Measurements from ENCODE around the gene WDR55. TPM values are rescaled to one million over a fixed set of nuclear protein-coding genes. Genes with fewer than 3 reads are reported as not detected.
"Not testable (repeated sequence)": the region's sequence is repeated elsewhere in the genome, so short reads cannot be mapped to it uniquely, and the experiment has no call there.

The WDR55 gene
- total RNA-seq, 2 experiments from 2014 or later = 23.9 to 34.2 TPM

DNA sequence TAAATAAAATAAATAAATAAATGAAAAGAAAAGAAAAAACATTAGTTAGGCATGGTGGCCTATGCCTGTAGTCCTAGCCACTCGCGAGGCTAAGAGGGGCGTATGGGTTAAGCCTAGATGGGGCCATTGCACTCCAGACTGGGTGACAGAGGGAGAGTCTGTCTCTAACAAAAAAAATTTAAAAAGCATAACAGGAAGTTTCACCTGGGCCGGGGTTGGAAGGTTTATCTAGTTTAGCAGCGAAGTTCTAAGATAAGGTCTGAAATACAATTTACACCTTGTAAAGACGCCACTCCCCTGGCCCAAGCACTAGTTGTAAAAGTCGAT is 53.5 kb downstream of the WDR55 start:
- TF ChIP-seq EZH2phosphoT487 (IDR thresholded peaks at IDR 0.05; ENCODE audit: borderline replicate concordance, low read depth, low read length) = no peak
- TF ChIP-seq, protein P1, sequence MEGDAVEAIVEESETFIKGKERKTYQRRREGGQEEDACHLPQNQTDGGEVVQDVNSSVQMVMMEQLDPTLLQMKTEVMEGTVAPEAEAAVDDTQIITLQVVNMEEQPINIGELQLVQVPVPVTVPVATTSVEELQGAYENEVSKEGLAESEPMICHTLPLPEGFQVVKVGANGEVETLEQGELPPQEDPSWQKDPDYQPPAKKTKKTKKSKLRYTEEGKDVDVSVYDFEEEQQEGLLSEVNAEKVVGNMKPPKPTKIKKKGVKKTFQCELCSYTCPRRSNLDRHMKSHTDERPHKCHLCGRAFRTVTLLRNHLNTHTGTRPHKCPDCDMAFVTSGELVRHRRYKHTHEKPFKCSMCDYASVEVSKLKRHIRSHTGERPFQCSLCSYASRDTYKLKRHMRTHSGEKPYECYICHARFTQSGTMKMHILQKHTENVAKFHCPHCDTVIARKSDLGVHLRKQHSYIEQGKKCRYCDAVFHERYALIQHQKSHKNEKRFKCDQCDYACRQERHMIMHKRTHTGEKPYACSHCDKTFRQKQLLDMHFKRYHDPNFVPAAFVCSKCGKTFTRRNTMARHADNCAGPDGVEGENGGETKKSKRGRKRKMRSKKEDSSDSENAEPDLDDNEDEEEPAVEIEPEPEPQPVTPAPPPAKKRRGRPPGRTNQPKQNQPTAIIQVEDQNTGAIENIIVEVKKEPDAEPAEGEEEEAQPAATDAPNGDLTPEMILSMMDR (conservative IDR thresholded peaks at IDR 0.05; ENCODE audit: low read length) = no peak
- Histone ChIP-seq H3K9me3 (ENCODE audit: low read length) (no peaks in the 10 kb centered on the region), H3K9me2 (ENCODE audit: insufficient read depth, low read length) (no peaks in the 10 kb centered on the region), H3K4me2 (ENCODE audit: low read length) (no peak overlapping the region), H2AFZ (ENCODE audit: low read length) (no peak overlapping the region), H3K27ac (ENCODE audit: low read depth, low read length, poor library complexity, severe bottlenecking) (no peak overlapping the region), H3K4me1 (ENCODE audit: insufficient read depth, low read length, poor library complexity, severe bottlenecking) (no peaks in the 10 kb centered on the region), H3K4me3 (ENCODE audit: low read depth, low read length, poor library complexity, severe bottlenecking) (no peak overlapping the region), H4K20me1 (ENCODE audit: insufficient read depth, low read length) (no peaks in the 10 kb centered on the region), H3K36me3 (ENCODE audit: insufficient read depth, low read length) (no peaks in the 10 kb centered on the region), H3K79me2 (ENCODE audit: insufficient read depth, low read depth, low read length) (no peaks in the 10 kb centered on the region)
- no peak for DNase-seq (ENCODE audit: low spot score)
- intact Hi-C loops (cut with micrococcal nuclease; ENCODE audit: unreplicated experiment) = no loop called here
- BruUV-seq (replicated peaks) = no TSS peak
- ChIA-PET POLR2A (no interaction called here), CTCF (ENCODE audit: unreplicated experiment) (no interaction called here)

DNA sequence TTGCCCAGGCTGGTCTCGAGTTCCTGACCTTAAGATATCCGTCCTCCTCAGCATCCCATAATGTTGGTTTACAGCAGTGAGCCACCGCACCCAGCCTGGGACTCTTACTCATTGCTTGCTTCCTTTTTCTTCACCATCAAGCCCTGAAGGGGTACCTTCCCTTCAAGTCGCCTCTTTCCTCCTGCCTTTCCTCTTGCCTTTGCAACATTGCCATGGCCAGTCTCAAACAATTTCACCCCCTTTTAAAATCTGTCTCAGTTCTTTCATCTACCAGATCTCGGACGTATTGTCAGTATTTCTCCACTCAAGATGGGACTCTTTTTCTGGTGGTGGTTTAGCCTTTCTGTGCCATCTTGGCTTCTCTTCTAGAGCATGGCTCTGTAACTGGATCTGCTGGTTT is 56.0 kb downstream of the WDR55 start:
- POLR2A ChIA-PET = not testable (repeated sequence)

DNA sequence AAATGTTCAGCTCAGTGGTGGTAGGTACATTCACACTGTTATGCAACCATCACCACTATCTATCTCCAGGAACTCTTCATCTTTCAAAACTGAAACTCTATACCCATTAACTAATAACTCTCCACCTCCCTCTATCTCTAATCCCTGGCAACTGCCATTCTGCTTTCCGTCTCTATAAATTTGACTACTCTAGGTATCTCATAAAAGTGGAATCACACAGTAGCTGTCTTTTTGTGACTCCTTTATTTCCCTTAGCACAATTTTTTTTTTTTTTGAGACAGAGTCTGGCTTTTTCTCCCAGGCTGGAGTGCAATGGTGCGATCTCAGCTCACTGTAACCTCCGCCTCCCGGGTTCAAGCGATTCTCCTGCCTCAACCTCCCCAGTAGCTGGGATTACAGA is 56.7 kb downstream of the WDR55 start:
- H3K4me2 ChIP-seq (ENCODE audit: low read length); CTCF ChIA-PET (ENCODE audit: unreplicated experiment); H3K36me3 ChIP-seq (ENCODE audit: insufficient read depth, low read length); H3K79me2 ChIP-seq (ENCODE audit: insufficient read depth, low read depth, low read length); DNase-seq (ENCODE audit: low spot score); H3K9me3 ChIP-seq (ENCODE audit: low read length); intact Hi-C loops (cut with micrococcal nuclease; ENCODE audit: unreplicated experiment); H2AFZ ChIP-seq (ENCODE audit: low read length); POLR2A ChIA-PET; BruUV-seq (replicated peaks); H3K4me3 ChIP-seq (ENCODE audit: low read depth, low read length, poor library complexity, severe bottlenecking); H3K27ac ChIP-seq (ENCODE audit: low read depth, low read length, poor library complexity, severe bottlenecking); H4K20me1 ChIP-seq (ENCODE audit: insufficient read depth, low read length); H3K4me1 ChIP-seq (ENCODE audit: insufficient read depth, low read length, poor library complexity, severe bottlenecking); H3K9me2 ChIP-seq (ENCODE audit: insufficient read depth, low read length): not testable (repeated sequence)

More for the DNA sequence above, 56.0 kb downstream of the WDR55 start:
- BruUV-seq (replicated peaks); H4K20me1 ChIP-seq (ENCODE audit: insufficient read depth, low read length); DNase-seq (ENCODE audit: low spot score); H2AFZ ChIP-seq (ENCODE audit: low read length); CTCF ChIA-PET (ENCODE audit: unreplicated experiment); H3K9me2 ChIP-seq (ENCODE audit: insufficient read depth, low read length); H3K27ac ChIP-seq (ENCODE audit: low read depth, low read length, poor library complexity, severe bottlenecking); intact Hi-C loops (cut with micrococcal nuclease; ENCODE audit: unreplicated experiment); H3K4me2 ChIP-seq (ENCODE audit: low read length); H3K4me1 ChIP-seq (ENCODE audit: insufficient read depth, low read length, poor library complexity, severe bottlenecking); H3K79me2 ChIP-seq (ENCODE audit: insufficient read depth, low read depth, low read length); H3K36me3 ChIP-seq (ENCODE audit: insufficient read depth, low read length); H3K9me3 ChIP-seq (ENCODE audit: low read length); H3K4me3 ChIP-seq (ENCODE audit: low read depth, low read length, poor library complexity, severe bottlenecking): not testable (repeated sequence)

Small RNAs within 50 kb of the gene (microRNA-seq; reads per million reads assigned to microRNA genes)
- 3.8 reads per million for gene MIR3655 (ENCODE audit: borderline replicate concordance)

Small RNAs within 50 kb of the gene (small RNA-seq; reads per million reads assigned to genes)
- not detected for gene VTRNA1-1
- gene VTRNA1-2 = not detected

Other genes with a start within 250 kb of the WDR55 start
- gene EIF4EBP3, start 117.2 kb upstream of the WDR55 start, total RNA-seq (2014; rRNA removed; shearing (Covaris generic)) = 0.98 TPM in 1 of 2 replicates, not detected in the other
- 7.9 and 8.3 TPM in 2 replicates for gene EIF4EBP3, start 117.2 kb upstream of the WDR55 start, total RNA-seq (2022)
- 18.8 and 19.1 TPM in 2 replicates for gene SRA1, start 107.4 kb upstream of the WDR55 start, total RNA-seq (2014; rRNA removed; shearing (Covaris generic))
- gene SRA1, start 107.4 kb upstream of the WDR55 start, total RNA-seq (2022) = 21.3 and 24.5 TPM in 2 replicates
- 22.7 and 37.9 TPM in 2 replicates for gene APBB3, start 100.3 kb upstream of the WDR55 start, total RNA-seq (2014; rRNA removed; shearing (Covaris generic))
- gene APBB3, start 100.3 kb upstream of the WDR55 start, total RNA-seq (2022) = 32.1 and 32.2 TPM in 2 replicates
- 19.6 and 29.1 TPM in 2 replicates for gene SLC35A4, start 100.1 kb upstream of the WDR55 start, total RNA-seq (2014; rRNA removed; shearing (Covaris generic))
- 48.7 TPM in 2 replicates for gene SLC35A4, start 100.1 kb upstream of the WDR55 start, total RNA-seq (2022)
- 0.54 and 1.0 TPM in 2 replicates for gene CD14, start 31.7 kb upstream of the WDR55 start, total RNA-seq (2014; rRNA removed; shearing (Covaris generic))
- gene CD14, start 31.7 kb upstream of the WDR55 start, total RNA-seq (2022) = 0.52 and 0.76 TPM in 2 replicates
- gene TMCO6, start 25.5 kb upstream of the WDR55 start, total RNA-seq (2014; rRNA removed; shearing (Covaris generic)) = 15.4 and 26.9 TPM in 2 replicates
- gene TMCO6, start 25.5 kb upstream of the WDR55 start, total RNA-seq (2022) = 36.8 and 38.8 TPM in 2 replicates
- gene NDUFA2, start 17.3 kb upstream of the WDR55 start, total RNA-seq (2014; rRNA removed; shearing (Covaris generic)) = 107 and 166 TPM in 2 replicates
- 63.4 and 70.3 TPM in 2 replicates for gene NDUFA2, start 17.3 kb upstream of the WDR55 start, total RNA-seq (2022)
- 64.4 and 83.7 TPM in 2 replicates for gene IK, start 17.1 kb upstream of the WDR55 start, total RNA-seq (2014; rRNA removed; shearing (Covaris generic))
- 90.4 and 99.3 TPM in 2 replicates for gene IK, start 17.1 kb upstream of the WDR55 start, total RNA-seq (2022)
- gene DND1, start 8.7 kb downstream of the WDR55 start, total RNA-seq (2014; rRNA removed; shearing (Covaris generic)) = 2.2 and 3.6 TPM in 2 replicates
- gene DND1, start 8.7 kb downstream of the WDR55 start, total RNA-seq (2022) = 2.7 and 4.5 TPM in 2 replicates
- 43.7 and 44.3 TPM in 2 replicates for gene HARS1, start 26.5 kb downstream of the WDR55 start, total RNA-seq (2014; rRNA removed; shearing (Covaris generic))
- gene HARS1, start 26.5 kb downstream of the WDR55 start, total RNA-seq (2022) = 61.4 and 61.6 TPM in 2 replicates
- 20.8 and 23.4 TPM in 2 replicates for gene HARS2, start 26.6 kb downstream of the WDR55 start, total RNA-seq (2014; rRNA removed; shearing (Covaris generic))
- gene HARS2, start 26.6 kb downstream of the WDR55 start, total RNA-seq (2022) = 27.3 and 27.5 TPM in 2 replicates
- gene ZMAT2, start 35.5 kb downstream of the WDR55 start, total RNA-seq (2014; rRNA removed; shearing (Covaris generic)) = 24.8 and 40.0 TPM in 2 replicates
- gene ZMAT2, start 35.5 kb downstream of the WDR55 start, total RNA-seq (2022) = 41.6 and 44.9 TPM in 2 replicates
- gene PCDHA1, start 121.2 kb downstream of the WDR55 start, total RNA-seq (2014; rRNA removed; shearing (Covaris generic)) = not detected in 2 replicates
- gene PCDHA1, start 121.2 kb downstream of the WDR55 start, total RNA-seq (2022) = not detected in 2 replicates
- gene PCDHA2, start 129.9 kb downstream of the WDR55 start, total RNA-seq (2014; rRNA removed; shearing (Covaris generic)) = not detected in 2 replicates
- gene PCDHA2, start 129.9 kb downstream of the WDR55 start, total RNA-seq (2022) = not detected in 2 replicates
- gene PCDHA3, start 136.2 kb downstream of the WDR55 start, total RNA-seq (2014; rRNA removed; shearing (Covaris generic)) = not detected in 2 replicates
- not detected in 2 replicates for gene PCDHA3, start 136.2 kb downstream of the WDR55 start, total RNA-seq (2022)
- gene PCDHA4, start 142.2 kb downstream of the WDR55 start, total RNA-seq (2014; rRNA removed; shearing (Covaris generic)) = not detected in 2 replicates
- gene PCDHA4, start 142.2 kb downstream of the WDR55 start, total RNA-seq (2022) = not detected in 2 replicates
- gene PCDHA5, start 156.7 kb downstream of the WDR55 start, total RNA-seq (2014; rRNA removed; shearing (Covaris generic)) = not detected in 2 replicates
- gene PCDHA5, start 156.7 kb downstream of the WDR55 start, total RNA-seq (2022) = not detected in 2 replicates
- gene PCDHA6, start 163.1 kb downstream of the WDR55 start, total RNA-seq (2014; rRNA removed; shearing (Covaris generic)) = not detected in 2 replicates
- gene PCDHA6, start 163.1 kb downstream of the WDR55 start, total RNA-seq (2022) = not detected in 2 replicates
- not detected in 2 replicates for gene PCDHA7, start 169.4 kb downstream of the WDR55 start, total RNA-seq (2014; rRNA removed; shearing (Covaris generic))
- gene PCDHA7, start 169.4 kb downstream of the WDR55 start, total RNA-seq (2022) = not detected in 2 replicates
- gene PCDHA8, start 176.3 kb downstream of the WDR55 start, total RNA-seq (2014; rRNA removed; shearing (Covaris generic)) = not detected in 2 replicates
- not detected in 2 replicates for gene PCDHA8, start 176.3 kb downstream of the WDR55 start, total RNA-seq (2022)
- gene PCDHA9, start 183.5 kb downstream of the WDR55 start, total RNA-seq (2014; rRNA removed; shearing (Covaris generic)) = not detected in 2 replicates
- not detected in 2 replicates for gene PCDHA9, start 183.5 kb downstream of the WDR55 start, total RNA-seq (2022)
- gene PCDHA10, start 191.0 kb downstream of the WDR55 start, total RNA-seq (2014; rRNA removed; shearing (Covaris generic)) = not detected in 2 replicates
- not detected in 2 replicates for gene PCDHA10, start 191.0 kb downstream of the WDR55 start, total RNA-seq (2022)
- not detected in 2 replicates for gene PCDHA11, start 204.1 kb downstream of the WDR55 start, total RNA-seq (2014; rRNA removed; shearing (Covaris generic))
- not detected in 2 replicates for gene PCDHA11, start 204.1 kb downstream of the WDR55 start, total RNA-seq (2022)
- gene PCDHA12, start 210.4 kb downstream of the WDR55 start, total RNA-seq (2014; rRNA removed; shearing (Covaris generic)) = not detected in 2 replicates
- not detected in 2 replicates for gene PCDHA12, start 210.4 kb downstream of the WDR55 start, total RNA-seq (2022)
- not detected in 2 replicates for gene PCDHA13, start 217.2 kb downstream of the WDR55 start, total RNA-seq (2014; rRNA removed; shearing (Covaris generic))
- gene PCDHA13, start 217.2 kb downstream of the WDR55 start, total RNA-seq (2022) = not detected in 2 replicates